Measurements from ENCODE around the gene C10orf95.

C10orf95 gene

DNA sequence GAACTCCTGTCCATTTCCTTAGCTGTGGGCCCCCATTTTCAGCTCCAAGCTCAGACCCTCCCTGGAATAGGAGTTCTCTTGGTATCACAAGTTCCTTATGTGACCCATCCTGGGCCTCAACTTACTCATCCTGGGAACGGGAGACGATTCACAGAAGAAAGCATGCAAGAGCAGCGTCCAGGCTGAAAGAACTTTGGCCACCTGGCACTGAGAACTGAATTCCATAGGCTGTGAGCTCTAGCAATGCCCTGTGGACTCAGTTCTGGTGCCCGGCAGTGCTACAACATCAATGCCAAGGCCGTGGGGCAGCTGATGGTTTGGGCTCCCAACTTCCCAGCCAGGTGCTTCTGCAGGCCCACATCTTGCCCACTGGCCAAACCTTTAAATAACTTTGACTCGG is 15.0 kb downstream of the C10orf95 start:
- in situ Hi-C loops (cut with MboI; ENCODE audit: low sequenced_read_pairs) = no loop called here

DNA sequence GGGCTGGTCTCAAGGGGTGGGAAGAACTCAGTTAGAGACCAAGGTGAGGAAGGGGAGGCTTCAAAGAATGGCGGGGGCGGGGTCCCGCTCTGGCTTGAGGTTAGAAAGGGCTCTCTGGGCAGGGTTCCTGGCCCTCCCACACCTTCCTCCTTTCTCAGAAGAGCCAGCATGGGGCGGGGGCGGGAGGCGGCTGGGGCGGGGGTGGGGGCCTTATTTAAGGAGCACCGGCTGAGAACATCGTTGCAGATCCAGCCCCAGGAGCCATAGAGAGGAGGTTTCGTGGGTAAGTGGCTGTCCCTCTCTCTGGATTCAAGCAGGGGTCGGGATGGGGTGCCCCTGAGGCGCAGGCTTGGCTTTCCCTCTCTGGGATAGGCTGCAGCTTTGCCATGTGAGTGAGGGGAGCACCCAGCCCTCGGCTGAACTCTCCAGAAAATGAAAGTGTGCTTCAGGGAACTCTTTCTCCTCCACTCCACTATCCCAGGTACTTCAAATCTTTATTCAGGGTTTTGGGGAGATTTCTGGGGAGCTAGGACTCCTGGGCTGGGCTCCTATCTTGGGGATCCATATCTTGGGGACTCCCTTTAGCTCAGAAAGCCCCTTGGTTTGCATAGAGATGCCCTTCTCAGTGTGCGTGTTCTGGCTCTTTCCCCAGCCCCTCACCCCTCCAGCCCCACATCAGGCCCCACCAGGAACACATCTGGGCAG is 15.7 kb downstream of the C10orf95 start:
- in situ Hi-C loops (cut with MboI; ENCODE audit: low sequenced_read_pairs) = no loop called here

DNA sequence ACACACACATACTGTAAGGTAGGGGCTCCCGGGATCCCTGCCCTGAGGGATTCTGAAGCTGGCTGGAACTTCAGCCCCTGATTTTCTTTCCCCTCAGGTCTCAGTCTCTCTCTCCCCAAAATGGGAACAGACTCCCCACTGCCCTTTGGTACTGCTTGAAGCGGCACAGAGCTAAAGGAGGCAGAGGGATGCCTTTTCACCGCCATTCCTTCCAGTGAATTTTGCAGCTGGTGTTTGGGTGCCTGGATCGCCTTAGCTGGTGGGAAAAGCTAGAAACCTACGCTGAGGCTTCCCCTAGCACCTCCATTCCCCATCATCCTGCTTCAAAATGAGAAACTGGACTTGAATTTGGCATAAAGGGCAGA is 16.2 kb downstream of the C10orf95 start:
- in situ Hi-C loops (cut with MboI; ENCODE audit: low sequenced_read_pairs) = no loop called here

DNA sequence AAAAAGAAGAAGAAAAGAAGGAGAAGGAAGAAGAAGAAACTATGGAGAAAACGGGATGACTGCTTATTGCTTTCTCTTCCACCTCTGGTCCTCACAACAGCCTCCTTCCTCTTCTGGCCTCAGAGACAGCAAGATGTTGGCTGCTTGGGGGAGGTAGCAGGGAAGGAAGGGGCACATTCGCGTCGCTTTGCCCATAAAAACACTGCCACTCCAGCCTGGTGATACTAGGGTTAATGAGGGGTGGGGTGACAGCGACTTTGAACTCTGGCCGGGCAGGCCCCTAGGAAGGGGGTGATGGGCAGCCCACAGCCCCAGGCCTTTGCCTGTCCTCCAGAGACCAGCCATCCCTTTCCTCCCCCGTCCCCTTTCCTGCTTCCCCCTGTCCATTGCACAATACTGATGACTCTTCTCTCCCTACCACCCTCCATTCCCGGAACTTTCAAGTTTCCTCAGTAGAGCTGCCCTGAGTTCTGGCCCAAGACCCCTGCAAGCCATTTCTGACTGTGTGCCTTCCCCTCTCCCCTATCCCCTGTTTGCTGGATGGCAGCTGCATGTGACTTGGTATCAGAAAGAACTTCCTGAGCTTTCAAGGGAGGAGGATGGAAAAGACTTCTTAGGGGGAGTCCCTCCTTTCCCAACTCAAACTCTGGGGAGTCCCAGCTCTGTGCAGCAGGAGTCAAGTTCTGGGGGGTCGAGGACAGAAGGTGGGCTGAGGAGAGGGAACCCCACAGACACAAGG is 16.8 kb downstream of the C10orf95 start:
- in situ Hi-C loops (cut with MboI; ENCODE audit: low sequenced_read_pairs) = no loop called here

DNA sequence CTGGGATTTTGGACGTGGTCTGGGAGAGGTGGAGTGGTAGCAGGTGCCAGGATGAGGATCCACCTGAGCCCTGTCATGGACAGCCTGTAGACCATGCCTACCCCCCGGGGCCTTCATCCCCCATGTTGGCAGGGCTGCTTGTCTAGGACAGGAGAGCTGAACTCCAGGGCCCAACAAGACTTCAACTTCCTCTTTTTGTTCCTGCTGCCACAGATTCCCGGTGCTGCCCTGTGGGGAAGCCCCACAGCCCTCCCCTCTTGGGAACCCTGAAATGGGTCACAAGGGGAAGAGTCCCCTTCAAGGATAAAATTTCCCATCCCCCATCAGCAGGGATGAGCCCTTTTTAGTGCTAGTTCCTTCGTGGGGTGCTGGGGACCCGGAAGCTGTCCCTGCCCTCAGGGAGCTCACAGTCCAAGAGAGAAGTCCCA is 17.7 kb downstream of the C10orf95 start:
- in situ Hi-C loops (cut with MboI; ENCODE audit: low sequenced_read_pairs) = no loop called here

DNA sequence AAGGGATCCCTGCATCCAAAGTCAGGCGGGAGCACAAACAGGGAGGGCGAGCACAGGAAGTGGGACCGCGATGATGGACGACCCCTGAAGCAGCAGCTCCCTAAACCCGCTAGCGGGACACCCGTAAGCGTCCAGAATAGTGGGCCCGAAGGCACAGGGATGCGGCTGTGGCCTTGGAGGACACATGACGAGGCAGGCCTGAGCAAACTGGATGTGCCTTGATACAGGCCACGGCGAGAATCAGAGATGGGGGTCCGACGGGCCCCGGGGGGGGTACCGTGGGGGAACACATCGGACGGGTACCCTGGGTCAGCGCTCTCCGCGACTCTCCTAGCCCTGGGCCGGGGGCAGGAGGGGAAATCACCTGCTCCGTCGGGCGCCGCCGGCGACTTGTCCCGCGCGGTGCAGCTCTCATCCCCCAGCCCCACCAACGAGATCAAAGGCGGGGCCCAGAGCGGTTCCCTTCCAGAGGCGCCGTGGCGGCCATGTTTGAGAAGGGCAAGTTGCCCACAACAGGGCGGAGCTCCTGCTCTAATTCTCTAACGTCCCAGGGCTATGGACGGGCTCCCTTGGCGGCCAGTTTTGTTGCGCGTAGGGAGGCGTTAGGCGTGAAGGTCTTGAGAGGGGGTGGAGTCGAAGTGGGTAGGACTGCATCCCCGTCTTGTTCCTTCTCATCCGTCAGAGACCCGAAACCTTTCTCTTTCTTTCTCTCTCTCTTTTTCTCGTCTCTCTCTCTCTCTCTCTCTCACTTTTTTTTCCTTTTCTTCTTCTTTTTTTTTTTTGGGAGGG is 19.0 kb downstream of the C10orf95 start, which contains the start of gene CUEDC2:
TSS of gene CUEDC2 (minus strand) at position 413 of the 789 bp plus-strand sequence. CDS start 7,386 bp downstream, outside the sequence.
- in situ Hi-C loops (cut with MboI; ENCODE audit: low sequenced_read_pairs) = no loop called here

DNA sequence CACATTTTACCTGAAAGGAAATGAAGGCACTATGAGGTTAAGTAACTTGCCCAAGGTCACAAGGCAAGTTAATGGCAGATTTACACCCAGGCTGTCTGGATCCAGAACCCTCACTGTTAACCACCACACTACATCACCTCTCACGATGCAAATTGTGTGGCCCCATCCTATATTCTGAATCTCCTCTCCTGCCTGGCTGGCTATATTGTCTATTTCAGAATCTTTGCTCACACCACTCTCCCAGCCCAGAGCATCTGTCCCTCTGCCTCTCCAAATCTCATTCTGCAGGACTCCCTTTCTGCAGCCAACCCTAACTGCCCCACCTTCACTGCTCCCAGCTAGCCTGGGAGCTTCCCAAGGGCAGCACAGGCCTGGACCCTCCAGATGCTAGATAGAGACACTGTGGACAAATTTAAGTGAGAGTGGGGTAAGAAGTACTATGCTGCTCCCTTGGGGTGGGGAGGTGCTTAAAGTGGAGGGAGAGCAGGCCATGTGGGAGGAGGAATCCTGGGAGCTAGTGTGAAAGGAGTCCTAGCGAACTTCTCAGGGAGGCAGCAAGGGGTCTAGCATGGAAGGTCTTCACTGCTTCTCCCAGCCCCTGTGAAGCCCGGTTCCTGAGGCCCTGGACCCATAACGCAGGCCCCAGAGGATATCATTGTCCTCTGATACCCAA is 19.8 kb downstream of the C10orf95 start:
- in situ Hi-C loops (cut with MboI; ENCODE audit: low sequenced_read_pairs) = no loop called here

DNA sequence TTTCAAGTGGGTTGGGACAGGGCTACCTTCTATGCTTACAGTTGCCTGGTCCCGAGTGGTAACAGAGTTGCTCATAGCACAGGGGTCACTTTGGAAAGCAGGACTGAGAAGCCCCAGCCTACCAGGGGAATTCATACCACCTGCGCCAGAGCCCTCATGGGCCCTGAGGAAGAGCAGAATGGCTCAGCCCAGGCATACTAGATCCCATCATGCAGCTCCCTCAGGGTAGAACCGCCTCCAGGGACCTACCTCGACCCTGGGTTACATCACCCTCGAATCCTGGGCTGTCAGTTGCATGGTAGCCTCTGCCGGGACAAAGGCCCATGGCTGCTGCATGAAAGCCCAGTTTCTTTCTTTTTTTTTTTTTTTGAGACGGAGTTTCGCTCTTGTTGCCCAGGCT is 21.9 kb downstream of the C10orf95 start:
- in situ Hi-C loops (cut with MboI; ENCODE audit: low sequenced_read_pairs) = no loop called here

DNA sequence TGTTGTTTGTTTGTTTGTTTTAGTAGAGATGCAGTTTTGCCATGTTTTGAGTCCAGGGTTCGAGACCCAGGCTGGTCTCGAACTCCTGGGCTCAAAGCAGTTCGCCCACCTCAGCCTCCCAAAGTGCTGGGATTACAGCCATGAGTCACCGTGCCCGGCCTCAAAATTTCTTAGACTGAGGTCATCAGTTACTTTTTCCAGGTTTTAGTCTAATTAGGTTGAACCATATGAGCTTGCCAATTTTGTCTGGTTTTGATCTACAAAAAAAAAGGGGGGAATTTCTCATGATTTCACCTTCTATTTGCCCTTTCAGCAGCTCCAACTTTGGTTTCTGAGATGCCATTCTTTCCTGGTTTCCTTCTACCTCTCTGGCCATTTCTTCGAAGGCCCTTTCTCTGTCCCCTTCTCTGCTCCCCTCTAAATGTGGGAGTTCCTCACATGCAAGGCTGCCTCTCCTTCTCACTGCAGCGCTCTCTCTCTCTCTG is 24.5 kb downstream of the C10orf95 start:
- in situ Hi-C loops (cut with MboI; ENCODE audit: low sequenced_read_pairs) = no loop called here

DNA sequence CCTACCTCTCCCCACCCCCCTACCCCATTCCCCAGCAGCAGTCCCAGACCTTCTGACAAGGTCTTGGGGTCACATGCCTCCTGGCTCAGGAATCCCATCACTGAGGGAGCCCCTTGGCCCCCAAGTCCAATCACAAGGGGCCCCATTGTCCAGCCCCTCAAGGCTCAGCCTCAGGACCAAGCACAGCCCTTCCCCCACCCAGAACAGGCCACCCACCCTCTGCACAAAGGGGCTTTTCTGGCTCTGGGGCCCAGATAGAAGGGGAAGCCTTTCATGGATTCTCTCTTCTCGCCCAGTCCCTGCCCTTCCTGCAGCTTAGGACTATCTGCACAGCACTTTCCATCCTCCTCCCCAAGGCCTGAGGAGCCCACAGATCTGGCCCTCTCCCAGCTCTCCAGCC is 25.9 kb downstream of the C10orf95 start:
- in situ Hi-C loops (cut with MboI; ENCODE audit: low sequenced_read_pairs) = no loop called here

DNA sequence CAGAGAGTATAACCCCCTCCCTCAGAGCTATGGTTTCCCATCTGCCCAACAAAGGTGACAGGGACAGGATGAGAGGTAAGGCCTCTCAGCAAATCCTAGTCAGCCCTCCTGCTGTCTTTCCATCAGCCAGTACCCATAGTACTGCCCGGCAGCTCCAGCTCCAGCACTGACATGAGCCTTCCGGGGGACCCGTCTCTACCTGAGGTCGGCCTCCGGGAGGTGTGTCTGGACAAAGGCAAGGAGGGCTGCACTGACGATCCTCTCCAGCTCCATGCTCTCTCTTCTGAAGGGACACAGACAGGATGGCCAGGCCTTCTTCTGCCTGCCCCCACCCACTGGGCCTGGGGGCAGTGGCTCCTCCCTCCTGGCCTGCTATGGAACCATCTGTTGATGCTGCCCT is 26.4 kb downstream of the C10orf95 start:
- in situ Hi-C loops (cut with MboI; ENCODE audit: low sequenced_read_pairs) = no loop called here

DNA sequence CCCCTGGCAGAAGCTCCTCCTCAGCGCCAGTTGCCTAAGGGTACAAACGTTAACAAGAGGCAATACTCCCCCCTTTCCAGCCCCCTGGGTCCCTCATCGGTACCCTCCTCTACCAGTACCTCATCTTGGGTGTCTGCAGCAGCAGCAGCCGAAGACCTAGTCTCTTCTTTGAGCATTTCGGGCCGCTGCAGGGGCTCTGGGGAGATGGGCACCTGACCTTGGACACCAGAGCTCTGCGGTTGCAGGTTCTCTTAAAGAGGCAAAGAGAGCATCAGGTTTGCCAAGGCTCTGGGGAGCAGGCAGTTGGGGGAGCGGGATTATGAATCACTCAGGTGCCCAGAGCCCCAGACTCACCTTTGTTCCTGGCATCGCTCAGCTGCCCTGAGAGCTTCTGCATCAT is 27.2 kb downstream of the C10orf95 start:
- in situ Hi-C loops (cut with MboI; ENCODE audit: low sequenced_read_pairs) = no loop called here

DNA sequence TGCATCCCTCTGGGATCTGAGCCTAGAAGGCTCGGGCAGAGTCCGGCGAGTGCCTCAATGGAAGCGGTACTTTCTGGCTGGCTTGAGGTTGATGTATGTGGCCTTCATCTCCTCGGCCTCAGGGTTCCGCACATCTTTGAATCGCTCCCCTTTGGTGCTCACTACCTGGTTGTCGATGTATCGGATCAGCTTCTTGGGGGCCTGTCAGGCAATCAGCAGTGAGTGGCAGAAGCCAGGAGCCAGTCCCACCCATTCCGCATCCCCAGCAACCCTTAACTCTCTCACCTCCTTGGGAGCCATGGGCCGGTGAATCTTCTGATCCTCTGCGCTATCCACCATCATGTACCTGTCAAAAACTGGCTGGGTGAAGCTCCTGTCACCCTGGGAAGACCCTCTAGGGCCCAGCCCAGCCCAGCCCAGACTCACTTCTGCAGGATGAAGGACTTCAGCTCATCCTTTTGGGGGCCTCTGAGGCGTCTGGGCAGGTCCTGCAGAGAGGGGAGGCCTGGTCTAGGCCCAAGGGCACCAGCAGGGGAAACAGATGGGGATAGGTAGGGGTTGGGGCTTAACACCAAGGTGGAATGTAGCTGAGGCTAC is 27.9 kb downstream of the C10orf95 start:
- in situ Hi-C loops (cut with MboI; ENCODE audit: low sequenced_read_pairs) = no loop called here

DNA sequence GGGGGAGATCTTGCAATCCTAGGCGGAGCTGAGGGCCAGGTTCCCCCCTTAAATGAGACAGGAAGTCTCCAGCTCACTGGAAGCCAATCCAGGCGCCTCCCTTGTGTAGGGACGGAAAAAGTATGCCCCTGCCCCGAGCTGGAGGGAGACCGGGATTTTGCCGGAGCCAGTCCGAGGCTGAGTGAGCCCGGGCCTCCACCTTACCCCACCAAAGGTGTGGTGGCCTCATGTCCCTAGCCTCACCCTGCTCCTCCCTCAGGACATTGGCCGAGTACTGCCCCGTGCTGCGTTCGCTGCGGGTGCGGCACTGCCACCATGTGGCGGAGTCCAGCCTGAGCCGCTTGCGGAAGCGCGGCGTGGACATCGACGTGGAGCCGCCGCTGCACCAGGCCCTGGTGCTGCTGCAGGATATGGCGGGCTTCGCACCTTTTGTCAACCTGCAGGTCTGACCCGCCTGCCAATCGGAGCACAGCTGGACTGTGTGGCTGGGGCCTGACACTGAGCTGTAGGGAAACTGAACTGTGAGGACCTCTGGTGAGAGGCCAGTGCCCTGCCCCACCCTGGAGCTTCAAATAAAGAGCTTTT is 28.7 kb downstream of the C10orf95 start:
- in situ Hi-C loops (cut with MboI; ENCODE audit: low sequenced_read_pairs) = no loop called here

DNA sequence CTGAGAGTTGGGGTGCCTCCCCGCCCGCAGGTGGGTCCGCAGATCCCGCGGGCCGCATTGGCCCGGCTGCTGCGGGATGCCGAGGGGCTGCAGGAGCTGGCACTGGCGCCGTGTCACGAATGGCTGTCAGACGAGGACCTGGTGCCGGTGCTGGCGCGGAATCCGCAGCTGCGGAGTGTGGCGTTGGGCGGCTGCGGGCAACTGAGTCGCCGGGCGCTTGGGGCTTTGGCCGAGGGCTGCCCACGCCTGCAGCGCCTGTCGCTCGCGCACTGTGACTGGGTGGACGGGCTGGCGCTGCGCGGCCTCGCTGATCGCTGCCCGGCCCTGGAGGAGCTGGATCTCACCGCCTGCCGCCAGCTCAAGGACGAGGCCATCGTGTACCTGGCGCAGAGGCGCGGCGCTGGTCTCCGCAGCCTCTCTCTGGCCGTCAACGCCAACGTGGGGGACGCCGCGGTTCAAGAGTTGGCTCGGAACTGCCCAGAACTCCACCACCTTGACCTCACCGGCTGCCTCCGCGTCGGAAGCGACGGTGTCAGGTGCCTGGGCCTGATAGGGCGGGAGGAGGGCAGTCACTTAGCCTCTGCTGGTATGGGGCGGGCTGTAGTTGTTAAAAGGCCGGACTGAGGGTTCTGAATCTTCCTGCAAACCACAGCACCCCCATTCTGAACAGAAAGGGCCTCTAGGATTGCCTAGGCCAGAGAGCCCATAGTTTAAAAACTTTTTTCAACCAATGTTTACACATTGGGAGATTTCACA is 29.4 kb downstream of the C10orf95 start:
- in situ Hi-C loops (cut with MboI; ENCODE audit: low sequenced_read_pairs) = no loop called here

DNA sequence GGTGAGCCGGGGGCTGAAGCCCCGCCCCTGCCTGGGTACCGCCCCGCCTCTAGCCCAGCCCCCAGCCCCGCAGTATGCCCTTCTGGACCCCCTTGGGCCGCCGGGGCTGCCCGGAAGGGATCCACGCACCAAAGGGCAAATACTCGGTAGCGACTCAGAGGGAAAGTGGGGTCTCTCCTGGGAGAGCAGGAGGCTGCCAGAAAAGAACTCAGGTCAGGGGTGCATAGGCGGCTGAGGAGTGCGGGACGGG is 29.9 kb downstream of the C10orf95 start:
- in situ Hi-C loops (cut with MboI; ENCODE audit: low sequenced_read_pairs) = no loop called here

DNA sequence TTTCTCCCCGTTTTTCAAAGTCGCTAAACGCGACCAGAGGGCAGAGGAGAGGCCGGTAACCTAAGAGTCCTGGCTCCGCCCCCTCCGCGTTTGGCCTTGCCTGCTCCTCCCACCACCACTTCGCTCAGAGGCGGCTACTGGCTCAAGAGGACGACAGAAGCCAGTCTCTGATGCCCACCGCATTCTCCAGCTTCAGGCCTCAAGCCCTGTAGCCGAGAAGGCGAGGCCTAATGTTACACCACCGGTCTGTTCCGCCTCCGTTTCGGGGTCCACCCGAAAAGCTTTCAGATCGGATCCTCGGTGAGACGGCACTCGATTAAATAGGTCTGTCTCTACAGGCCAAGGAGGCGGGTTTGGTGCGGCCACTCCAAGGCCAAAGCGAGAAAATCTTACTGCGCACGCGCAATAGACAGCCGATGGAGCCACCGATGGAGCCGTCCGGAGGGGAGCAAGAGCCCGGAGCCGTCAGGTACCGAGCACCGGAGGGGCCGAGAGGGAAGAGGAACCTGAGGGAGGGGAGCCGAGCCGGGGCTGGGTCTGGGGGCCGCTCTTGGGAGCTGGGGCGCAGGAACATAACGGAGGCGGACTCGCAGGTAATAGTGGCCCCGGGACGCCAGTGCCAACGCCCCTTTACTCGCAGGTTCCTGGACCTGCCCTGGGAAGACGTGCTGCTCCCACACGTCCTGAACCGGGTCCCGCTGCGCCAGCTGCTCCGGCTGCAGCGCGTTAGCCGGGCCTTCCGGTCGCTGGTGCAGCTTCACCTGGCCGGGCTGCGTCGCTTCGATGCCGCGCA is 30.4 kb downstream of the C10orf95 start, which contains the start of gene FBXL15:
TSS of gene FBXL15 (plus strand) at position 123 of the 793 bp plus-strand sequence. CDS start at position 417, 294 bp downstream.
- in situ Hi-C loops (cut with MboI; ENCODE audit: low sequenced_read_pairs) = no loop called here

DNA sequence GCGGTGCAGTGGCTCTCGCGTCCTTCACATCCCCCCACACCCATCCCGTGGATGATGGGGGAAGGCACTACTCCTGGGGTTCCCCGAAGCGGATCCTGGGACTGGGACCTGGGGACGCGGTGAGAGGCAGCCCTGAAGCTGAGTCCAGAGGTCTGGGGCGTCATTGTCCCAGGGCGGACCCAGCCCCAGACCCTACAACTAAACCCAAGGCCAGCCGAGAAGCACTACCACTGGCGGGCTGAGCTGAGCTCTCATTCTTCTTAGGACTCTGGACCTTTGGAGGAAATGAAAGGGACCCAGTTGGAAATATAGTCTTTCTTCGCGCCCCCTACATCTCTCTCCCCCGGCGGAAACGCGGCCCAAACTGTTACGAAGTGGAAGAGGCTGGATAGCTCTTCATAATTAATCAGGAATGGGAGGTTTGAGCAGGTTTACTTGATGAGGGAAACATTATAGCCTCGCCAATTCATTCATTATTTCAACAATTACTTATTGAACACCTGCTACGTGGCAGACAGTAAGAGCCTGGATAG is 31.1 kb downstream of the C10orf95 start:
- in situ Hi-C loops (cut with MboI; ENCODE audit: low sequenced_read_pairs) = no loop called here
